Liver (tissue), 9 donors: ENCODE measurements around the gene BCAR1. TPM values are rescaled to one million over a fixed set of nuclear protein-coding genes. Genes with fewer than 3 reads are reported as not detected.

ENCODE experiments used
- DNase-seq: peaks from one replicate; pipeline ENCODE4 v3.0.0-alpha.2; 2017; ENCODE audit warnings: low spot score
- H3K27ac ChIP-seq, 2 donors: one replicate each; pipeline ENCODE4 v1.7.0; 2013; ENCODE audit warnings: inconsistent platforms in 2 of 2, low read length in 2 of 2, control low read depth in 1 of 2, low read depth in 1 of 2, mild to moderate bottlenecking in 1 of 2
- H3K27me3 ChIP-seq, 4 donors: one replicate each; pipeline versions ENCODE4 v1.6.1 to v1.7.0; 2013; ENCODE audit warnings: low read length in 3 of 4, inconsistent platforms in 1 of 4, mild to moderate bottlenecking in 1 of 4, moderate library complexity in 1 of 4; ENCODE audit not compliant: control insufficient read depth in 4 of 4, insufficient read depth in 4 of 4
- H3K36me3 ChIP-seq, 4 donors: one replicate each; pipeline versions ENCODE4 v1.6.1 to v1.7.0; 2013; ENCODE audit warnings: low read length in 3 of 4, mild to moderate bottlenecking in 3 of 4, low read depth in 1 of 4, moderate library complexity in 1 of 4; ENCODE audit not compliant: control insufficient read depth in 4 of 4, insufficient read depth in 3 of 4
- H3K4me1 ChIP-seq, 4 donors: one replicate each; pipeline versions ENCODE4 v1.6.1 to v1.7.0; 2013; ENCODE audit warnings: low read length in 3 of 4, mild to moderate bottlenecking in 3 of 4, moderate library complexity in 1 of 4; ENCODE audit not compliant: control insufficient read depth in 4 of 4, insufficient read depth in 4 of 4
- H3K4me3 ChIP-seq, 3 donors: one replicate each; pipeline versions ENCODE4 v1.6.1 to v1.7.0; 2013; ENCODE audit warnings: low read length in 3 of 3, control low read depth in 1 of 3, low read depth in 1 of 3, mild to moderate bottlenecking in 1 of 3
- H3K9ac ChIP-seq, 2 donors: one replicate each; pipeline ENCODE4 v1.7.0; 2013; ENCODE audit warnings: low read length in 2 of 2, mild to moderate bottlenecking in 2 of 2, moderate library complexity in 2 of 2, control low read depth in 1 of 2, low read depth in 1 of 2
- H3K9me3 ChIP-seq, 4 donors: one replicate each; pipeline versions ENCODE4 v1.6.1 to v1.7.0; 2013; ENCODE audit warnings: low read length in 3 of 4; ENCODE audit not compliant: control insufficient read depth in 4 of 4
- ATF3 ChIP-seq: IDR thresholded peaks from 2 replicates; pipeline ENCODE4 v1.6.1; 2016; ENCODE audit warnings: antibody characterized with exemption
- EGR1 ChIP-seq, 2 donors: IDR thresholded peaks; 2 replicates each; pipeline ENCODE4 v1.6.1; 2016 to 2018; ENCODE audit warnings: antibody characterized with exemption in 2 of 2, low read depth in 2 of 2
- FOXA1 ChIP-seq: IDR thresholded peaks from 2 replicates; pipeline ENCODE4 v1.6.1; 2016; ENCODE audit warnings: antibody characterized with exemption
- FOXA2 ChIP-seq: IDR thresholded peaks from 2 replicates; pipeline ENCODE4 v1.6.1; 2016; ENCODE audit warnings: antibody characterized with exemption
- HNF4A ChIP-seq, 2 donors: conservative IDR thresholded peaks; 2 replicates each; pipeline ENCODE4 v1.6.1; 2016; ENCODE audit warnings: antibody characterized with exemption in 2 of 2, mild to moderate bottlenecking in 2 of 2
- HNF4G ChIP-seq: IDR thresholded peaks from 2 replicates; pipeline ENCODE4 v1.6.1; 2016; ENCODE audit warnings: antibody characterized with exemption
- JUND ChIP-seq, 2 donors: IDR thresholded peaks; 2 replicates each; pipeline ENCODE4 v1.6.1; 2016; ENCODE audit warnings: antibody characterized with exemption in 2 of 2
- NR2F2 ChIP-seq: IDR thresholded peaks from 2 replicates; pipeline ENCODE4 v1.6.1; 2016; ENCODE audit warnings: antibody characterized with exemption
- RAD21 ChIP-seq, 2 donors: IDR thresholded peaks; 2 replicates each; pipeline ENCODE4 v1.6.1; 2016; ENCODE audit warnings: antibody characterized with exemption in 2 of 2, mild to moderate bottlenecking in 2 of 2
- REST ChIP-seq: IDR thresholded peaks from 2 replicates; pipeline ENCODE4 v1.6.1; 2016; ENCODE audit warnings: antibody characterized with exemption, mild to moderate bottlenecking
- SP1 ChIP-seq: IDR thresholded peaks from 2 replicates; pipeline ENCODE4 v1.6.1; 2018; ENCODE audit warnings: antibody characterized with exemption, mild to moderate bottlenecking
- TAF1 ChIP-seq: conservative IDR thresholded peaks from 2 replicates; pipeline ENCODE4 v1.6.1; 2016; ENCODE audit warnings: antibody characterized with exemption, mild to moderate bottlenecking
- YY1 ChIP-seq: IDR thresholded peaks from 2 replicates; pipeline ENCODE4 v1.6.1; 2016; ENCODE audit warnings: antibody characterized with exemption, mild to moderate bottlenecking
- ZBTB33 ChIP-seq: IDR thresholded peaks from 2 replicates; pipeline ENCODE4 v1.6.1; 2016; ENCODE audit warnings: antibody characterized with exemption
- WGBS: extraction: QIAGEN DNeasy Blood & Tissue Kit; methylation state at CpG from one replicate; pipeline ENCODE4 v1.1.7; 2013; 5-methylcytosine and 5-hydroxymethylcytosine counted together
- polyA plus RNA-seq, 2 donors: library from polyadenylated mRNA; stranded (reverse) in 1 of 2; unstranded in 1 of 2; fragments of 200-250 nt in 1 of 2; fragments of >200 nt in 1 of 2; fragmentation: Nextera tagmentation in 1 of 2; extraction: Ambion mirVana in 1 of 2; gene quantifications; one replicate each; pipeline versions ENCODE4 v1.2.1 to v1.2.3, GENCODE V29; 2013 to 2015
- total RNA-seq, 2 donors: library from RNA; depleted of rRNA; stranded (reverse); fragments of >200 nt; gene quantifications; one replicate each; pipeline ENCODE4 v1.2.3, GENCODE V29; 2014
- donor health status: healthy.
- donor health status: healthy.
- donor health status: healthy.
- donor health status: healthy.
- donor health status: healthy.

The BCAR1 gene
- total and polyA plus RNA-seq, 4 donors: 10.1 to 32.2 (median 20.2) TPM

GRCh38 chr16:75238853-75239541 is 12.4 kb downstream of the BCAR1 start:
- peaks cover 0 to 10% (median 1%) of the 10 kb centered on the region in 4 donors for H3K4me1 ChIP-seq
- H3K27ac ChIP-seq: peak overlapping the region; percentile 44 to 65
- WGBS: 80% methylated on average over 16 of the region's 16 CpGs
- no peak for DNase-seq
- peaks cover 8 to 35% (median 18%) of the 10 kb centered on the region in 4 donors for H3K36me3 ChIP-seq
- H3K27me3 ChIP-seq: no peaks in the 10 kb centered on the region
- no peaks in the 10 kb centered on the region for H3K9me3 ChIP-seq
- no peak overlapping the region for H3K9ac ChIP-seq
- TF ChIP-seq HNF4A (conservative IDR thresholded peaks at IDR 0.05): no peak
- H3K4me3 ChIP-seq: no peak overlapping the region

- H3K36me3 ChIP-seq: peaks cover 8 to 36% (median 19%) of the 10 kb centered on the region in 4 donors
- 70% methylated on average over 25 of the region's 25 CpGs for WGBS
- H3K4me3 ChIP-seq: no peak overlapping the region
- H3K27me3 ChIP-seq: no peaks in the 10 kb centered on the region
- peak overlapping the region in 1 of 2 donors; percentile 65 for H3K27ac ChIP-seq
- no peak for DNase-seq
- peaks cover 0 to 5% (median 1%) of the 10 kb centered on the region in 4 donors for H3K4me1 ChIP-seq
- TF ChIP-seq ATF3 (no peak), FOXA1 (no peak), HNF4G (no peak), RAD21 (IDR thresholded peaks at IDR 0.05) (no peak), HNF4A (conservative IDR thresholded peaks at IDR 0.05) (no peak), TAF1 (no peak)
- H3K9ac ChIP-seq: no peak overlapping the region
- H3K9me3 ChIP-seq: no peaks in the 10 kb centered on the region
Observed at GRCh38 chr16:75238132-75238852, 13.1 kb downstream of the BCAR1 start.

- Histone ChIP-seq H3K27me3 (no peaks in the 10 kb centered on the region), H3K36me3 (peaks cover 8 to 40% (median 20%) of the 10 kb centered on the region in 4 donors), H3K9ac (no peak overlapping the region), H3K4me1 (peaks cover 0 to 5% (median 1%) of the 10 kb centered on the region in 4 donors), H3K4me3 (no peak overlapping the region), H3K9me3 (no peaks in the 10 kb centered on the region), H3K27ac (peak overlapping the region in 1 of 2 donors; percentile 20)
- WGBS: 93% methylated on average over 18 of the region's 18 CpGs
- no peak for DNase-seq
- no peak for TF ChIP-seq YY1
- no peak for TF ChIP-seq HNF4G
- TF ChIP-seq EGR1 (IDR thresholded peaks at IDR 0.05; ENCODE audit: low read depth in 2 of 2): no peak
- TF ChIP-seq JUND (IDR thresholded peaks at IDR 0.05): no peak
- no peak for TF ChIP-seq SP1
- no peak for TF ChIP-seq FOXA2
- TF ChIP-seq HNF4A (conservative IDR thresholded peaks at IDR 0.05): no peak
- no peak for TF ChIP-seq RAD21 (IDR thresholded peaks at IDR 0.05)
- no peak for TF ChIP-seq NR2F2
- TF ChIP-seq FOXA1: no peak
- TF ChIP-seq REST: no peak
- TF ChIP-seq ZBTB33: no peak
Observed at GRCh38 chr16:75237398-75238131, 13.9 kb downstream of the BCAR1 start.
